Measurements from ENCODE around the gene ALOXE3.

Gene ALOXE3

GRCh38 chr17:8046306-8046928, 71.9 kb downstream of the ALOXE3 start:
- DNase-seq: no peak
